LHCN-M2 (cell line): ENCODE data around the gene RBP4. TPM values are rescaled to one million over a fixed set of nuclear protein-coding genes. Genes with fewer than 3 reads are reported as not detected.

Experiments used
- DNase-seq: peaks from one replicate; pipeline ENCODE4 v3.0.0-alpha.2; 2012; ENCODE audit warnings: low read depth
- polyA plus RNA-seq: library from polyadenylated mRNA; unstranded; fragments of >200 nt; gene quantifications from one replicate; pipeline ENCODE4 v1.2.1, GENCODE V29; 2012; ENCODE audit warnings: missing spikeins
- total RNA-seq: library from RNA; depleted of rRNA; stranded (reverse); fragments of >200 nt; gene quantifications from 2 replicates; pipeline ENCODE4 v1.2.3, GENCODE V29; 2014; rRNA removed

RBP4 gene
- 0.17 and 0.32 TPM in 2 replicates for total RNA-seq
- 0.56 TPM for polyA plus RNA-seq

GRCh38 chr10:93601146-93601773, at the start of gene RBP4:
Gene RBP4, minus strand, starts transcription at chr10:93601235. Its CDS starts 207 bp downstream, at chr10:93601028.
- peak; percentile 5 for DNase-seq

- no peak for DNase-seq
These were observed 38.8 kb upstream of the RBP4 start for GRCh38 chr10:93639791-93640190.

GRCh38 chr10:93630625-93631557, 29.9 kb upstream of the RBP4 start:
- DNase-seq = no peak

GRCh38 chr10:93629647-93630305, 28.7 kb upstream of the RBP4 start:
- DNase-seq = no peak

GRCh38 chr10:93628858-93629257, 27.8 kb upstream of the RBP4 start:
- DNase-seq = no peak

GRCh38 chr10:93622942-93623341, 21.9 kb upstream of the RBP4 start:
- no peak for DNase-seq

- DNase-seq = no peak
These were observed 19.9 kb upstream of the RBP4 start for GRCh38 chr10:93620925-93621324.

- DNase-seq = no peak
These were observed 14.7 kb upstream of the RBP4 start for GRCh38 chr10:93615576-93616235.

GRCh38 chr10:93614101-93614825, 13.2 kb upstream of the RBP4 start:
- no peak for DNase-seq

GRCh38 chr10:93613126-93613525, 12.1 kb upstream of the RBP4 start:
- no peak for DNase-seq

- DNase-seq = no peak
These were observed 11.3 kb upstream of the RBP4 start, which contains the start of gene PDE6C for GRCh38 chr10:93612311-93612710. Gene PDE6C, plus strand, starts transcription at chr10:93612537. Its CDS starts 189 bp downstream, at chr10:93612726.

- no peak for DNase-seq
These were observed 7.4 kb upstream of the RBP4 start for GRCh38 chr10:93608421-93608820.

GRCh38 chr10:93604146-93604545, 3.1 kb upstream of the RBP4 start:
- no peak for DNase-seq

GRCh38 chr10:93603023-93603422, 2.0 kb upstream of the RBP4 start:
- DNase-seq = no peak

GRCh38 chr10:93601774-93602162, 733 bp upstream of the RBP4 start:
- DNase-seq = no peak

GRCh38 chr10:93600446-93601145, 439 bp downstream of the RBP4 start:
- DNase-seq = no peak

- DNase-seq = no peak
These were observed 1.3 kb downstream of the RBP4 start for GRCh38 chr10:93599778-93600177.

GRCh38 chr10:93599335-93599734, 1.7 kb downstream of the RBP4 start:
- no peak for DNase-seq

GRCh38 chr10:93598157-93598556, 2.9 kb downstream of the RBP4 start:
- DNase-seq = peak; percentile 11

GRCh38 chr10:93597075-93597599, 3.9 kb downstream of the RBP4 start:
- DNase-seq = no peak
